Keratinocyte (primary cell): ENCODE measurements around the gene KSR1. TPM values are rescaled to one million over a fixed set of nuclear protein-coding genes. Genes with fewer than 3 reads are reported as not detected.

Experiments used
- DNase-seq: peaks from one replicate; pipeline ENCODE4 v3.0.0-alpha.2; 2011; ENCODE audit warnings: low read depth, missing footprints, low spot score
- FAIRE-seq: peaks from 2 replicates; lab custom pipeline; 2011; peaks lifted over from hg19 to GRCh38; lab: Jason Lieb, UNC
- H2AFZ ChIP-seq: 2 replicates; pipeline ENCODE4 v1.6.0; 2012; ENCODE audit warnings: low read length, control low read depth, inconsistent platforms; ENCODE audit not compliant: control insufficient read depth
- H3K27ac ChIP-seq: 2 replicates; pipeline ENCODE4 v1.5.1; 2011; ENCODE audit warnings: low read length; ENCODE audit not compliant: control insufficient read depth, insufficient read depth
- H3K27me3 ChIP-seq: 3 replicates; pipeline ENCODE4 v1.6.0; 2011; ENCODE audit warnings: low read length; ENCODE audit not compliant: control insufficient read depth, insufficient read depth; ENCODE audit errors: extremely low read depth
- H3K36me3 ChIP-seq, 2 experiments: 2 replicates in 1 of 2; 3 replicates in 1 of 2; pipeline ENCODE4 v1.5.1; 2011; ENCODE audit warnings: low read length in 2 of 2, mild to moderate bottlenecking in 1 of 2; ENCODE audit not compliant: control insufficient read depth in 2 of 2, insufficient read depth in 2 of 2; ENCODE audit errors: extremely low read depth in 1 of 2
- H3K4me1 ChIP-seq: 3 replicates; pipeline ENCODE4 v1.5.1; 2011; ENCODE audit warnings: low read length; ENCODE audit not compliant: control insufficient read depth, insufficient read depth; ENCODE audit errors: extremely low read depth
- H3K4me2 ChIP-seq: 3 replicates; pipeline ENCODE4 v1.6.0; 2011; ENCODE audit warnings: low read depth, low read length; ENCODE audit not compliant: control insufficient read depth, insufficient read depth; ENCODE audit errors: extremely low read depth
- H3K4me3 ChIP-seq, 3 experiments: fragments of 200-600 bp in 1 of 3; sonication (generic) in 1 of 3; 2 replicates in 2 of 3; 3 replicates in 1 of 3; pipeline ENCODE4 v1.5.1; 2011 to 2016; ENCODE audit warnings: low read length in 3 of 3, mild to moderate bottlenecking in 3 of 3, control low read depth in 2 of 3, inconsistent platforms in 1 of 3, low read depth in 1 of 3, mixed read lengths in 1 of 3, mixed run types in 1 of 3, moderate library complexity in 1 of 3; ENCODE audit not compliant: control insufficient read depth in 2 of 3, insufficient read depth in 2 of 3; ENCODE audit errors: extremely low read depth in 1 of 3
- H3K79me2 ChIP-seq: 2 replicates; pipeline ENCODE4 v1.6.0; 2012; ENCODE audit warnings: low read length; ENCODE audit not compliant: control insufficient read depth, insufficient read depth
- H3K9ac ChIP-seq: 3 replicates; pipeline ENCODE4 v1.6.0; 2011; ENCODE audit warnings: low read length; ENCODE audit not compliant: control insufficient read depth, insufficient read depth; ENCODE audit errors: extremely low read depth
- H3K9me1 ChIP-seq: 3 replicates; pipeline ENCODE4 v1.6.0; 2011; ENCODE audit warnings: low read length; ENCODE audit not compliant: control insufficient read depth, insufficient read depth; ENCODE audit errors: extremely low read depth
- H3K9me3 ChIP-seq: 2 replicates; pipeline ENCODE4 v1.5.1; 2012; ENCODE audit warnings: low read depth, low read length; ENCODE audit not compliant: control insufficient read depth
- H4K20me1 ChIP-seq: 3 replicates; pipeline ENCODE4 v1.6.0; 2011; ENCODE audit warnings: low read length; ENCODE audit not compliant: control insufficient read depth, insufficient read depth; ENCODE audit errors: extremely low read depth
- EZH2 ChIP-seq: IDR thresholded peaks from one replicate; pipeline ENCODE4 v1.6.1; 2012; ENCODE audit warnings: inconsistent platforms, mild to moderate bottlenecking, low read length, moderate library complexity
- dilution Hi-C: fragments of 300-500 bp; cut with MboI; formaldehyde crosslinking; loops from one replicate; pipeline ENCODE4 v1.7.0; 2020; ENCODE audit warnings: low sequenced_read_pairs; ENCODE audit not compliant: extremely low pct_ligation_motif_present
- polyA plus RNA-seq, 5 experiments: library from polyadenylated mRNA; depleted of rRNA in 3 of 5; stranded (reverse) in 3 of 5; stranded (forward) in 1 of 5; unstranded in 1 of 5; fragments of >200 nt; gene quantifications; 1 replicate in 1 of 5; 2 replicates in 3 of 5; 3 replicates in 1 of 5; pipeline versions ENCODE4 v1.2.1 to v1.2.3, GENCODE V29; 2011 to 2012; ENCODE audit warnings: missing spikeins in 2 of 5, low read depth in 1 of 5, low replicate concordance in 1 of 5
- TF ChIP-seq, protein P1 (sequence below), 3 experiments: IDR thresholded peaks in 1 of 3; conservative IDR thresholded peaks in 1 of 3; optimal IDR thresholded peaks in 1 of 3; 2 replicates in 2 of 3; 3 replicates in 1 of 3; pipeline versions ENCODE3 to v1.5.1; 2011; ENCODE audit warnings: low read length in 3 of 3, mild to moderate bottlenecking in 3 of 3, moderate library complexity in 2 of 3, control low read depth in 1 of 3, inconsistent platforms in 1 of 3; ENCODE audit not compliant: insufficient read depth in 2 of 3; ENCODE audit errors: extremely low read depth in 1 of 3

Gene KSR1
- polyA plus RNA-seq, 1 donor (not counting 4 experiments of a cell fraction or from before 2014, with no cell fraction given) = 1.3 TPM

DNA sequence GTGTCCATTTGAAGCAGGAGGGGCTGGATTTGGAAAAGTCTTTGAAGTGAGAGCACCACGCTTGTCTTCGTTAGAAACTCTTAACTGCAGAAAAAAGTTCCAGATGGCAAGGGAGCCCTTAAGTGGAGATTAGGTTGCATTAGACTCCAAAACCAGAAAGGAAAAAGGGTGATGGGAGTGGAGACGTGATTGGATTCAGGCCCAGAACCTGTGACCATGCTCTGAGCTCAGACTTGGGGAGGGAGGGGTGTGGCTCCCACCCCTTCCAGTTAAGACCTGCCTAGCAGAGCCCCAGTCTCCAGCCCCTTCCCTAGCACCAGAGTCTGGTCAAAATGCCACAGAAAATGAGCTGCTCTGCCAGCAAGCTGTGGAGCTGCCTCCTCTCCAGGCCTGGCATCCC lies 168.3 kb downstream of the KSR1 start:
- Histone ChIP-seq H3K9ac (no peak overlapping the region), H4K20me1 (peaks cover 2% of the 10 kb centered on the region)

DNA sequence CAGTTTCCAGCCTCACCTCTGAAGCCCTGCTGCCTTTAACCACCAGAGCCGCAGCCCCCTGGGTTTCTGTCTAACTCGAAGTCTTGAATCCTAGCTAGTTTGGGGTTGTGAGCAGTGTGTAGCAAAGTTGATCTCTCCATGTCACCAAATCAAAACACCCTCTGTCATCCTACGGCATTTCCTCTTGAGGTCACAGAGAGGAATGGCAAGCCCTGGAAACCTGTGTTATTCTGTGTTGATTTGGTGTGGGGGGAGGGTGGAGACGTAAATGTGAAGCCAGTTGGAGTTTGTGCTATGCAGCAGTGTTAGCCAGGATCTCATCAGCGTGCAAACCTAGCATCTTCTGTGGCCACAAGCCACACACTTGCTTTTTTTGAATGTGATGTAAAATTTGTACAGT lies 169.6 kb downstream of the KSR1 start:
- H3K27me3 ChIP-seq = no peaks in the 10 kb centered on the region
- no peaks in the 10 kb centered on the region for H3K9me3 ChIP-seq
- TF ChIP-seq EZH2 = no peak
- TF ChIP-seq, protein P1, sequence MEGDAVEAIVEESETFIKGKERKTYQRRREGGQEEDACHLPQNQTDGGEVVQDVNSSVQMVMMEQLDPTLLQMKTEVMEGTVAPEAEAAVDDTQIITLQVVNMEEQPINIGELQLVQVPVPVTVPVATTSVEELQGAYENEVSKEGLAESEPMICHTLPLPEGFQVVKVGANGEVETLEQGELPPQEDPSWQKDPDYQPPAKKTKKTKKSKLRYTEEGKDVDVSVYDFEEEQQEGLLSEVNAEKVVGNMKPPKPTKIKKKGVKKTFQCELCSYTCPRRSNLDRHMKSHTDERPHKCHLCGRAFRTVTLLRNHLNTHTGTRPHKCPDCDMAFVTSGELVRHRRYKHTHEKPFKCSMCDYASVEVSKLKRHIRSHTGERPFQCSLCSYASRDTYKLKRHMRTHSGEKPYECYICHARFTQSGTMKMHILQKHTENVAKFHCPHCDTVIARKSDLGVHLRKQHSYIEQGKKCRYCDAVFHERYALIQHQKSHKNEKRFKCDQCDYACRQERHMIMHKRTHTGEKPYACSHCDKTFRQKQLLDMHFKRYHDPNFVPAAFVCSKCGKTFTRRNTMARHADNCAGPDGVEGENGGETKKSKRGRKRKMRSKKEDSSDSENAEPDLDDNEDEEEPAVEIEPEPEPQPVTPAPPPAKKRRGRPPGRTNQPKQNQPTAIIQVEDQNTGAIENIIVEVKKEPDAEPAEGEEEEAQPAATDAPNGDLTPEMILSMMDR (optimal IDR thresholded peaks at IDR 0.05 in 1 of 3, IDR thresholded peaks at IDR 0.05 in 1 of 3, conservative IDR thresholded peaks at IDR 0.05 in 1 of 3; ENCODE audit: extremely low read depth in 1 of 3, insufficient read depth in 2 of 3, low read length in 3 of 3) = no peak
- H3K27ac ChIP-seq = no peak overlapping the region
- no peak overlapping the region for H3K4me2 ChIP-seq
- no peaks in the 10 kb centered on the region for H4K20me1 ChIP-seq
- no peaks in the 10 kb centered on the region for H3K79me2 ChIP-seq
- FAIRE-seq = no peak
- peaks cover 13% of the 10 kb centered on the region for H3K4me1 ChIP-seq
- DNase-seq = no peak
- no peak overlapping the region for H3K4me3 ChIP-seq
- H3K9me1 ChIP-seq = no peaks in the 10 kb centered on the region
- H3K9ac ChIP-seq = no peak overlapping the region
- no peaks in the 10 kb centered on the region for H3K36me3 ChIP-seq
- dilution Hi-C loops = no loop called here
- H2AFZ ChIP-seq = no peak overlapping the region

More for the DNA sequence above, 168.3 kb downstream of the KSR1 start:
- Histone ChIP-seq H3K27me3 (no peaks in the 10 kb centered on the region), H2AFZ (no peak overlapping the region), H3K4me2 (no peak overlapping the region), H3K4me1 (peaks cover 3% of the 10 kb centered on the region), H3K4me3 (no peak overlapping the region), H3K27ac (no peak overlapping the region), H3K9me3 (no peaks in the 10 kb centered on the region), H3K9me1 (no peaks in the 10 kb centered on the region), H3K36me3 (no peaks in the 10 kb centered on the region), H3K79me2 (no peaks in the 10 kb centered on the region)
- dilution Hi-C loops = no loop called here
- FAIRE-seq (no peak), DNase-seq (no peak)
- TF ChIP-seq, protein P1 (optimal IDR thresholded peaks at IDR 0.05 in 1 of 3, IDR thresholded peaks at IDR 0.05 in 1 of 3, conservative IDR thresholded peaks at IDR 0.05 in 1 of 3; ENCODE audit: extremely low read depth in 1 of 3, insufficient read depth in 2 of 3, low read length in 3 of 3) = no peak
- TF ChIP-seq EZH2 = no peak
